Amniotic stem cell (primary cell): Measurements from ENCODE around the gene OR13C4.
"Not testable (repeated sequence)": the region's sequence is repeated elsewhere in the genome, so short reads cannot be mapped to it uniquely, and the experiment has no call there.

ENCODE experiments used
- DNase-seq: peaks from one replicate; lab custom pipeline; 2025; lab: John Stamatoyannopoulos, UW

Gene OR13C4

DNA sequence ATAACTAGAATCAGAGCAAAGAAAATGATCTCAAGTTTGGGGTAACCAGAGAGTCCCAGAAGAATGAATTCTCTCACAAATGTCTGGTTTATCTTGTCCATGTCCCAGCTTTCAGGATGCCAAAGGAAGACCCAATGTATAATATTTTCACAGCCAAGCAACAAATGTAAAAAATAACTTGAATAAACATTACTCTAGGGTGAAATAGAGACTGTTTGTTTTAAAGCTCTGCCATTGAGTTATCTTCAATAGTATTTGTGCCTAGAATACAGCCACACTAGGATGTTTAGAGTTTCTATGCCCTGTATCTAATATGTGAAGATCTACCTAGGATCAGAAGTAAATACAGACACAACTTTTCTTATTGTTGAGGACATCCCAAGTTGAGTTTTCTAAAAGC is at the start of gene OR13C4:
TSS of gene OR13C4 (minus strand) at position 101 of the 400 bp plus-strand sequence. CDS start at position 101, 0 bp downstream.
- no peak for DNase-seq

DNA sequence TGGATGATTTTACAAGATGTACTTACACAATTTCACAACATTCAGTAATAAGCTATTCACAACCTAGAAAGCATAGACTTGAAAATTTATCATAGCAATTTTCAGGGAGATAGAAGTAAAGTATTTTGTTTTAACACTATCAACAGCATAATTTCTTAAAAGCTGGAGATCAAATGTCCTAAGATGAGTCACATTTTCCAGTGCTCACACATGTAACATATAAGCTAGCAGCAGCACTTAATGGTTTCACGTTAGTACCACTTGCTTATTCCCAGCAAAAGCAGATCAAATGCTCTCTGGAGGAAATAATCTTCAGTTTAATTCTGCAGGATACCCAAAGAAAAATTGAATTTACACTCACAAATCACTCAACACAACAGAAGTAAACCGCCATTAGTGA is 48.4 kb upstream of the OR13C4 start:
- no peak for DNase-seq

DNA sequence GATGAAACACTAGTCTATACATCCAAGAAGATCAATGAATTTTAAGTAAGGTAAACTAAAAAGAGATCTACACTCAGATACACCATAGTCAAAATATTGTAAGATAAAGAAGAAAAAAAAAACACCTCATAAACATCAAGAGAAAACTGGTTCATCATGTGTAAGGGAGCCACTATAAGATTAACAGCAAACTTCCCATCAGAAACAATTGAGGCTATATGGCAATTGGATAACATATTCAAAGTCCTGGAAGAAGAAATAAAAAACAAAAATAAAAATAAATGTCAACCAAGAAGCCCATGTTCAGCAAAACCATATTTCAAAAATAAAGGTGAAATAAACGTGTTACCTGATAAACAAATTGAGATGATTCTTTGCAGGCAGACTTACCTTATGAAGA is 45.6 kb upstream of the OR13C4 start:
- DNase-seq: no peak

DNA sequence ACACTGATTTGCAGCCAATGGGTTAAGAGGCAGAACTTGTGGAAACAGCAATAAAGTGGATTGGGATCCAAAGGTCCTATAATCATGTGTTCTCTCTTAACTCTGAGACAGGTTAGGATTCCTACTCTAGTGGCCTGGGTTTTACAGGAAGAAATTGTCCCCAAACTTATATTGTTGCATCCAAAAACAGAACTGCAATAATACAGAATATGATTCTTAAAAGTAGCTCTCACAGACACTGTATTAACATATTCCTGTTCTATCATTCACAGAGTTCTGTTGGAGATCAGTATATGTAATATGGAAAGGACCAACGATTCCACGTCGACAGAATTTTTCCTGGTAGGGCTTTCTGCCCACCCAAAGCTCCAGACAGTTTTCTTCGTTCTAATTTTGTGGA is 41.9 kb upstream of the OR13C4 start, which contains the start of gene OR13C8:
TSS of gene OR13C8 (plus strand) at position 301 of the 400 bp plus-strand sequence. CDS start at position 301, 0 bp downstream.
- no peak for DNase-seq

DNA sequence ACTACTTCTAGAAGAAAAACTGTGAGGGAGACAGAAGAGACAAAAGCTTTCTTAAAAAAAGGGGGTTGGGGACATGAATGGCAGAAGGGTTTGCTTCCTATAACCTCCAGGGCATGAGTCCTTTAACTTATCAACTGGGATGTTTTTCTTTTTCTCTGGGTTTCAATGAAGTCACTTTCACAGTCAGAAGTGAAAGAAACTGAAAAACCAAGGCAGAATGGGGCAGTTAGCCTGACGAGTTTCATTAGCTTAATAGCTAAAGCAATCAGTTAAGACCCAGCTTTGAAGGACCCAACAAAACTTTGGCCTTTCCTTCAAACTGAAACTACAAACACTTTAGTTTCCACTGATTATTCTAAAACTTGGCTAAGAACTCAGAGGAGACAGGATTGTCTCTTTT is 37.3 kb upstream of the OR13C4 start:
- DNase-seq: no peak

DNA sequence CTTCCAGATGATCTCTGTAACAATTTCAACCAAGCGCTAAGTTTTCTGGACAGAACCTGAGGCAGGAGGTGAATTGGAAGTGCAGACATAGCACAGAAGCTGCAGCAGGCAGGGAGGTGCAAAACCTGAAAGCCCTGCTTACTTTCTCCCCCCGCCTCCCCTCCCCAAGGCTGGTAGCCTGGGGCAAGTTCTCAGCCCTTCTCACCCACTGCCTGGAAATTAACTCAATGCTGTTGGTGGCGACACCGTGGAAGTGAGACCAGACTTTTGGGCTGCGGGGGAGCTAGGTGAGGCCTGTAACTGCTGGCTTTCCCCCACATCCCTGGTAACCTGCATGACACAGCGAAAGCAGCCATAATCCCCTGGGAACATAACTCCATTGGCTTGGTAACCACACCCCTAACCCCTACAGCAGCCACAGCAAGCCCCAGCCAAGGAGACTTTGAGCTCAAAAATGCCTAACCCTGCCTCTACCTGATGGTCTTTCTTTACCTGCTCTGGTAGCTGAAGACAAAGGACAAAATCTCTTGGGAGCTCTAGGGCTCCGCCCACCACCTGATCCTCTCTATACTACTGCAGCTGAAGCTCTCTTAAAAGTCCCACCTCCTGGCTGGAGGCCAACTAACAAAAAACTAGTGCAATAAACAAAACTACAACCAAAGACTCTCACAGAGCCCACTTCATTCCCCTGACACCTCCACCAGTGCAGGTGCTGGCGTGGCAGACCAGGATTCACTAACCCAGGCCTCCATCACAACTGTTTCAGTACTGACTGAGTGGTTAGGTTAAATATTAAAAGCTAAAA is 30.0 kb upstream of the OR13C4 start:
- DNase-seq: no peak

DNA sequence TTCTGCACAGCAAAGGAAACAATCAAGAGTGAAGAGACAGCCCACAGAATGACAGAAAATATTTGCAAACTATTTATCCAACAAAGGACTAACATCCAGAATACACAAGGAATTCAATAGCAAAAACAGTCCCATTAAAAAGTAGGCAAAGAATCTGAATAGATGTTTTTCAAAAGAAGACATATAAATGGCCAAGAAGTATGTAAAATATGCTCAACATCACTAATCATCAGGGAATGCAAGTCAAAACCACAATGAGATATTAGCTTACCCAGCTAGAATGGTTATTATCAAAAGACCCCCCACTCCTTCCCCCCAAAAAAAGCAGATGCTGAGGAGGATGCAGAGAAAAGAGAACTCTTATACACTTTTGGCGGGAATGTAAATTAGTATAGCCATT is 28.5 kb upstream of the OR13C4 start:
- DNase-seq: no peak

DNA sequence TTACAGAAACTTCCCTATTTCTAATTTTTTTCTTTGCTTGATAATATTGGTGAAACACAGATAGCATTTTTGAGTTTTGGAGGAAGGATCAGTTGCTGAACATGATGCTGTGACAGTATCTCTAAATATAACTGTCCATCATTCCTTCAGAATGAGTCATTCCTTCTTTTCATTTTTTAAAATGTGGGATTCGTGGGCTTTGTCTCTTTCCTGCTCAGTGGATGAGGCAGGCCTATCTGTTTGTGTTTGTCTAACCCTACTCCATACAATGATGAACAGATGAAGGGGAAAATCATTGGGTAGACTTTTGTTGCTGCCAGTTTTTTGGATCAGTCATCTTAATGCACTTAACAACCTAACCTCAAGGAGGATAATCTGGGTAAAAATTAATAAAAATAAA is 26.3 kb upstream of the OR13C4 start:
- no peak for DNase-seq

DNA sequence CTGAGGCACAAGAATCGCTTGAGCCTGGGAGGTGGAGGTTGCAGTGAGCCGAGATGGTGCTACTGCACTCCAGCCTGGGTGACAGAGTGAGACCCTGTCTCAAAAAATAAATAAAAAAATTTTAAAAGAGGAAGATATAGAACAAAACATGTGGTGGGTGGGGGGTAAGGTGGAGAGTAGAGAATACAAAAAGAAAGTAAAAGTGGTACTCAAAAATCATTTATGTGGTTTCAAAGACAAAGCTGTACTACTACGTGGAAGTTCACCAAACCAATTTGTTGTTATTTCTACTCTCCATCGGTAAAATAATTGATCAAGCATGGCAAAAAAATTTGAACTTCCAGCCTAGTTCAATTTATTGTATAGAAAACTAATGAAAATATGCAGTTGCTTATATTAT is 17.6 kb upstream of the OR13C4 start:
- DNase-seq: no peak

DNA sequence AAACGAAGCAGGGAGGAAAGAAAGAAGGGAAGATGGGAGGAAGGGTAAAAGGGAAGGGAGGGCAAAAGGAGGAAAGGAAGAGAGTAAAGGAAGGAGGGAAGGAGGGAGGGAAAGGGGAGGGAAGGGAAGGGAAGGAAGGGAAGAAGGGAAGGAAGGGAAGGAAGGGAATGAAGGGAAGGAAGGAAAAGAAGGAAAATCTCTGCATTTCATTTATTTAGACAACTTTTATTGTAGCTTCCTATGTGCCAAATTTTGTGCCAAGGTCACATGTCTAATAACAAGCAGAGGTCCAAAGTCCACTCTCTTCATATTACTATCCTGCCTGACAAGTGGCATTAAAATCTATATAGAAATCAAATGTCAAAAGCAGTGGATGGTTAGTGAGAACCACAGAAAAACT is 12.3 kb upstream of the OR13C4 start:
- DNase-seq: no peak

DNA sequence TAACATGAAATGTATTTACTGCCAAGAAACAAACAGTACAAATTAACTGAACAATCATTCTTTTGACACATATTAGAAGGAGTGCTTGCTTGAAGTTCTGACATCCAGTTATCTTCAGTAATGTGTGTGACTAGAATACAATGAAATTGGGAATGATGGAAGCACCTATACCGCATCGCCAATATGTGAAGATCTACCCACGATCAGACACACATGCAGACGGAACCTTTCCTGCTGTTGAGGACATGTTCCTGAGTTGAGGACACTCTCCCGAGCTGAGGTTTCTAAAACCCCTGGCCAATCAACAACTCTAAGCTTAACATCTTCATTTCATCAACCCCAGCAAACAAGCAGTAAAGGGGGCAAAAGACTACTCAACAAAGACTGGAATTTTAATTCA is 9.7 kb upstream of the OR13C4 start, which contains the start of gene OR13C3:
TSS of gene OR13C3 (minus strand) at position 101 of the 400 bp plus-strand sequence. CDS start 133 bp downstream, outside the sequence.
- no peak for DNase-seq

DNA sequence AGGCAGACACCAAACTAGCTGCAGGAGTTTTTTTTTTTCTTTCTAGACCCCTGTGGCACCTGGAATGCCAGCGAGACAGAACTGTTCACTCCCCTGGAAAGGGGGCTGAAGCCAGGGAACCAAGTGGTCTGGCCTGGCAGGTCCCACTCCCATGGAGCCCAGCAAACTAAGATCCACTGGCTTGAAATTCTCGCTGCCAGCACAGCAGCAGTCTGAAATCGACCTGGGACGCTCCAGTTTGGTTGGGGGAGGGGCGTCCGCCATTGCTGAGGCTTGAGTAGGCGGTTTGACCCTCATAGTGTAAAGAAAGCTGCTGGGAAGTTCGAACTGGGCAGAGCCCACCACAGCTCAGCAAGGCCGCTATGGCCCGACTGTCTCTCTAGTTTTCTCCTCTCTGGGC is 6.8 kb downstream of the OR13C4 start:
- not testable (repeated sequence) for DNase-seq

DNA sequence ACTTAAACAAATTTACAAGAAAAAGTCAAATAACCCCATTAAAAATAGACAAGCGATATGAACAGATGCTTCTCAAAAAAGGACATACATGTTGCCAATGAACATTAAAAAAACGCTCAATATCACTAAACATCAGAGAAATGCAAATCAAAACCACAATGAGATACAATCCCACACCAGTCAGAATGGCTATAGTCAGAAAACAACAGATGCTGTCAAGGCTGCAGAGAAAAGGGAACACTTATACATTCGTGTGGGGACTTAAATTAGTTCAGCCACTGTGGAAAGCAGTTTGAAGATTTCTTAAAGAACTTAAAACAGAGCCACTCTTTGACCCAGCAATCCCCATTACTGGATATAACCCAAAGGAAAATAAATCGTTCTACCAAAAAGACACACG is 12.1 kb downstream of the OR13C4 start:
- DNase-seq: no peak

DNA sequence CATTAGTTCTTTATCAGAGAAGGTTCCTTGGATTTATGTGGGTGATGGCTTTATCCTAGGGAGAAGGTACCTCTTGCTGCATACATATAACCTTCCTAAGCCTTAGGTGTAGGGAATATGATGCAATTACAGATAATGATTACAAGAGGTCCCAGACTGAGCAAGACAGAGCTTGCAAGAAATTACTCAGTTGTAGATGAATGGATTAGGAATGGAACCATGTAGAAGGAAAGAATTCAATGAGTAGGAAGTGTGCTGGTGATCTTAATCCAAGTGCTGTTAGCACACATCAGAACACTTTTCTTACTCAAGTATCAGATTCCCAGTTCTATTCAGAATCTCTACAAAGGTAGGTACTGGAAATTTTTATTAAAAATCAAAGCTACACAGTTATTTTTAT is 20.4 kb downstream of the OR13C4 start:
- DNase-seq: no peak

DNA sequence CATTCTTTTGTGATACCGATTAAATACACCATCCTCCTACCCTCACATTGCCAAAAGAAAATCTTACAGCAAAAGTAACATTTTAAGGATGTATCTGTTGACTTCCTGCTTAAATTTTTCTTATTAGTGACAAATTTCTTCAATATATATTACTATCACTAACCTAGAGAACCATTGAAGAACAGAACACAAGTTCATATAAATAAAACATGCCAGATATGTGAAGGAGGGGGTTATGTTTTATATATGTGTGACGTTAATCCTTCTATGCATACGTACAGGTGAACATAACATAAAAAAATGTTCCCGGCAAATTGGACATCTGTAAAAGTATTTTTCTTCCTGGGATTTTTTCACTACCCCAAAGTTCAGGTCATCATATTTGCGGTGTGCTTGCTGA is 23.0 kb downstream of the OR13C4 start, which contains the start of gene OR13F1:
TSS of gene OR13F1 (plus strand) at position 301 of the 400 bp plus-strand sequence. CDS start at position 301, 0 bp downstream.
- DNase-seq: no peak

DNA sequence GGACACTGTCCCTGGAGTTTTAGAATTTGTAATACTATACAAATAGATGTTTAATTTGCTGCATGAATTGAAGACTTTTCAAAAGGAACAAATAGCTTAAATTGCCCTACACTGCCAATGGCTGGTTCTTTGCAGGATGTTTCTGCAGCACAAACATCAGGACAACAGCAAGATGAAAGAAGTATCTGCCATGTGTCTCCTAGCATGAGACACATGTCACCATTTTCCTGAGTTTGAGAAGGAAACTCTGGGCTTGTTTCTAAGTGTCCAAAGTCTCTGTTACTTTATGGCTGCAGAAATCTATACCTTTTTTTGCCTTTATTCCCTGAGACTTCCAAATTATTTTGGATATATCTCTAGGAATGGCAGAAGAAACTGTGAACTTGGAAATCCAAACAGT is 23.6 kb downstream of the OR13C4 start:
- no peak for DNase-seq

DNA sequence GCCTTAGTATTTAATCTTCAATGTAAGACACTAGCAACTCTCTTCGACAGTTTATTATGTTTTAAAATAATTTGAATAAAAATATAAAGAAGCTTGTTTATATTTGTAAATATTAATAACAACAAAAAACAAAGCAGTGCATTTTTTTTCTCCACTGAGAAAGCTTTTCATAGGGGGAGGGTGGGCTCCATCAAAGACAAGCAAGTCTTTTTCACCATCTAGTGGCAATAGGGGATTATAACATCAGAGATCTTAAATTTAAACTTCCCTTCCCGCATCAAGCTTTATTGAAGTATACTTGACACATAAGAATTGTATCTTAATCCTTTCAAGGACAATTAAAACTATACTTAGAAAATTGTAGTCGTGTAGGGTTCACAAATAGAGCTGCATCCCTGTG is 32.2 kb downstream of the OR13C4 start:
- no peak for DNase-seq

DNA sequence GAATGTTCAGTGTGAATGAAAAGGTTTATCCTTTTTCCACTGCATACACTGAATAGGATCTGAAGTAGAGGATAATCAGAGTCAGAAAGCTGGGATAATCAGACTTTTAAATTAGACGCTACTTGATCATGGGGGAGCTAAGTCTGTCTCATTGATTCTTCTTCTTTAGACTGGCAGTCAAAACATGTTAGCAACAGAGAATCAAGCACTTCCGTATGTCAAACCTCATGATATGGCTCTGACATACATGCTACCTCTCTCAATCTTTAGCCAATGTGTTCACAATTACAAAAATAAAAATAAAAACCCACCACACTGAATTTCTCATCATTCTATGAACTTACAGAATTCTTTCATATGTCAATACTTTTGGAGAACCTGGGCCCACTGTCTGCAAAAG is 42.0 kb downstream of the OR13C4 start:
- no peak for DNase-seq

DNA sequence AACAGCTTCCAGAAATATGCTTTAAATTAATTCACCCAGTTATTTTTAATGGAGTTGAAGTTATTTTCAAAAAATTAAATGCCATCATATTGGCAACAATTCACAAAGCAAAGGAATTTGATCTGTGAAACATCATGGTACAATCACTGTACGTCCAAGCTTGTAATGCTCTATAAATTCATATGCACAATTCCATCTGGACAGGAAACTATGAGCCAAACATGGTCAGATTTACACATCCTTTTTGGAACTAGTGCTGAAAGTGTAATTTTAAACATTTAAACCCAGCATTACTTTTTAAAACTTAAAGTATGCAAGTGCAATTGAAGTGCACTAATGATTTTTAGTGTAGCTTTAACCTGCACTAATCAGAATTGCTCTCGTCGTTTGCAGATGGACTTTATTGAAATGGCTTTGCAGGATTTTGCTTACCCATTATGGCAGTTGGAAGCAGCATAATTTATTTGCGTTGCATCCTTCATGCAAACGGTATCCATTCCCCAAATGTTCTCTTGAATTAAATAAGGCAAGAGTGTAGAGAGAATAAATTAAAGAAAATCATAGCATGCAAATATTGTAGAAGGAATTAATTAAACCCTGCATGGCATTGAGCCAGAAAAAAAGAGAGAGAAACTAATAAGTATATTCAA is 44.0 kb downstream of the OR13C4 start:
- no peak for DNase-seq
